ENCODE results near the gene NAGK.
A peak's percentile ranks its signal among the peaks of the same experiment; 100 is the strongest.

DNA sequence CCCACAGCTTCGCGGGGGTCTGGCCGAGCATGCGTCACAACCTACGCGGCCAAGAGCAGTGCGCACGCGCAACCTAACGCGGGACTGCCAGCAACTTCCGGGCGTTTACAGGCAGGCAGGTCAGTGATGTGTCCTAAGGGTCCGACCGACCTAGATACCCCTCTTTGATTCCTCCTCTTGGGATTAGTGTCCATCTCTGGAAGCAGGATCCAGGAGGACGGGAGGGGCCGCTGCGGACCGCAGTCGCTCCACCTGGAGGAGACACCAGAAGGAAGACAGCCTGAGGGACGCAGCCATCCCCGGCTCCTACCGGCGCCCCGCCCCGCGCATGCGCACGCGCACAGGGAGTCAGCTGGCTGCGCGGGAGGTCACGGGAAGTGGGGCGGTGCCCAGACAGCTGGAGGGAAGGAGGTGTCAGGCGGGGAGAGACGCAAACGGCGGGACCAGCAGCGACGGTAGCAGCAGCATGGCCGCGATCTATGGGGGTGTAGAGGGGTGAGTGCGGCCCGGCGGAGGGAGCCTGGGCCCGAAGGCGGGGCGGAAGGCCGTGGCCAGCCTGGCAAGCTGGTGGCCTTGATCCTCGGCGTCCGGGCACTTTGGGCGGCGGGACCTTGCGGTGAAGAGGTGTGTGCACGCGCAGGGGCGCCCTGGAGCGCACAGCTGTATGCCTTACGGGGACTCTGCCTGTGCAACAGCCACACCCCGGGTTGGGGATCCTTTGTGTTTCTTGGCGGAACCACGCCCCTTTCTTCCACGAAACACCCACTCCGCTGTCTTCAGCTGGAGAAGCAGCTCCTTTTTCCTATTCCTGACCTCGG, at the start of gene NAGK:
- TF ChIP-seq POLR2AphosphoS5 (IDR thresholded peaks at IDR 0.05; ENCODE audit: low read depth) (peak; percentile 99), SPI1 (IDR thresholded peaks at IDR 0.05; ENCODE audit: borderline replicate concordance, low read depth) (peak; percentile 63; the same call in 1 of the 2 replicates)

Measured in HL-60 (cell line).